IMR-90 (cell line): ENCODE measurements around the gene CD300LD. TPM values are rescaled to one million over a fixed set of nuclear protein-coding genes. Genes with fewer than 3 reads are reported as not detected.

Experiments used
- ATAC-seq: fragments of 200-7000 bp; cut with Tn5 transposase; 2 replicates; pipeline ENCODE4 v1.9.1; 2020; ENCODE audit warnings: low read depth, mild to moderate bottlenecking, moderate library complexity
- BruUV-seq: library from RNA; stranded (reverse); fragments of 400-500 nt; replicated peaks from 2 replicates; lab custom pipeline; 2021; lab: Mats Ljungman, UMichigan
- CTCF ChIA-PET: fragments of 300-600 bp; formaldehyde crosslinking; extraction: SDS; loops from one replicate; lab custom pipeline; 2021; ENCODE audit warnings: antibody characterized with exemption; lab: Yijun Ruan, JAX
- POLR2A ChIA-PET: fragments of 300-600 bp; sonication (Branson Sonifier 250); formaldehyde crosslinking; loops from one replicate; lab custom pipeline; 2022; ENCODE audit warnings: antibody characterized with exemption; ENCODE audit not compliant: unreplicated experiment; lab: Charles Lee
- DNase-seq: peaks from one replicate; pipeline ENCODE4 v3.0.0; 2013
- H2AFZ ChIP-seq: replicated peaks from 2 replicates; pipeline ENCODE3; 2013; ENCODE audit warnings: low read length, mild to moderate bottlenecking; ENCODE audit not compliant: poor library complexity
- H2AK5ac ChIP-seq: 2 replicates; pipeline ENCODE4 v1.6.1; 2013; ENCODE audit warnings: low read depth, low read length, inconsistent platforms
- H2AK9ac ChIP-seq: replicated peaks from 2 replicates; pipeline ENCODE3; 2013; ENCODE audit warnings: mild to moderate bottlenecking, low read depth, low read length, moderate library complexity; ENCODE audit not compliant: poor library complexity
- H2BK120ac ChIP-seq: 2 replicates; pipeline ENCODE4 v1.6.1; 2013; ENCODE audit warnings: low read depth, low read length, inconsistent platforms
- H2BK15ac ChIP-seq: 3 replicates; pipeline ENCODE4 v1.6.1; 2013; ENCODE audit warnings: low read depth, low read length, inconsistent platforms
- H2BK20ac ChIP-seq: 2 replicates; pipeline ENCODE4 v1.6.1; 2013; ENCODE audit warnings: low read depth, mild to moderate bottlenecking, inconsistent platforms, low read length, moderate library complexity
- H2BK5ac ChIP-seq: 2 replicates; pipeline ENCODE4 v1.6.1; 2013; ENCODE audit warnings: mild to moderate bottlenecking, low read depth, low read length, inconsistent platforms; ENCODE audit not compliant: poor library complexity, severe bottlenecking
- H3K14ac ChIP-seq: replicated peaks from 2 replicates; pipeline ENCODE4 v1.6.1; 2013; ENCODE audit warnings: low read depth, low read length, inconsistent platforms
- H3K18ac ChIP-seq: 2 replicates; pipeline ENCODE4 v1.6.1; 2013; ENCODE audit warnings: low read depth, low read length, control low read depth
- H3K23ac ChIP-seq: 2 replicates; pipeline ENCODE4 v1.6.1; 2013; ENCODE audit warnings: low read depth, low read length, inconsistent platforms
- H3K27ac ChIP-seq: 2 replicates; pipeline ENCODE4 v1.5.1; 2013; ENCODE audit warnings: mild to moderate bottlenecking, control low read depth, low read length; ENCODE audit not compliant: insufficient read depth
- H3K27me3 ChIP-seq: 2 replicates; pipeline ENCODE4 v1.6.1; 2013; ENCODE audit warnings: low read length; ENCODE audit not compliant: control insufficient read depth, insufficient read depth
- H3K36me3 ChIP-seq: 2 replicates; pipeline ENCODE4 v1.6.1; 2013; ENCODE audit warnings: low read length, mixed read lengths; ENCODE audit not compliant: control insufficient read depth, insufficient read depth
- H3K4ac ChIP-seq: 2 replicates; pipeline ENCODE4 v1.6.1; 2013; ENCODE audit warnings: low read depth, low read length, inconsistent platforms
- H3K4me1 ChIP-seq: 2 replicates; pipeline ENCODE4 v1.6.1; 2013; ENCODE audit warnings: low read length, mixed read lengths; ENCODE audit not compliant: control insufficient read depth, insufficient read depth
- H3K4me2 ChIP-seq: 2 replicates; pipeline ENCODE4 v1.6.1; 2013; ENCODE audit warnings: low read depth, mild to moderate bottlenecking, control low read depth, low read length, moderate library complexity
- H3K4me3 ChIP-seq: 2 replicates; pipeline ENCODE4 v1.5.1; 2013; ENCODE audit warnings: low read depth, mild to moderate bottlenecking, control low read depth, low read length, moderate library complexity; ENCODE audit not compliant: insufficient read depth
- H3K56ac ChIP-seq: 2 replicates; pipeline ENCODE4 v1.6.1; 2013; ENCODE audit warnings: low read length, inconsistent platforms; ENCODE audit not compliant: insufficient read depth; ENCODE audit errors: extremely low read depth
- H3K79me1 ChIP-seq, 2 experiments: 2 replicates each; pipeline ENCODE4 v1.6.1; 2013; ENCODE audit warnings: low read length in 2 of 2, inconsistent platforms in 1 of 2, low read depth in 1 of 2
- H3K9ac ChIP-seq: 2 replicates; pipeline ENCODE4 v1.6.1; 2013; ENCODE audit warnings: low read depth, low read length, control low read depth
- H3K9me1 ChIP-seq: 2 replicates; pipeline ENCODE4 v1.6.1; 2013; ENCODE audit warnings: low read length, inconsistent platforms; ENCODE audit not compliant: insufficient read depth
- H3K9me3 ChIP-seq: 2 replicates; pipeline ENCODE4 v1.6.1; 2013; ENCODE audit warnings: low read length; ENCODE audit not compliant: control insufficient read depth, insufficient read depth
- H4K20me1 ChIP-seq: 2 replicates; pipeline ENCODE4 v1.6.1; 2013; ENCODE audit warnings: low read length, inconsistent platforms; ENCODE audit not compliant: insufficient read depth
- H4K5ac ChIP-seq: 2 replicates; pipeline ENCODE4 v1.6.1; 2013; ENCODE audit warnings: mild to moderate bottlenecking, low read depth, low read length, control low read depth
- H4K8ac ChIP-seq, 2 experiments: 2 replicates each; pipeline ENCODE4 v1.6.1; 2013; ENCODE audit warnings: low read depth in 2 of 2, low read length in 2 of 2, control low read depth in 1 of 2, inconsistent platforms in 1 of 2
- H4K91ac ChIP-seq: 2 replicates; pipeline ENCODE4 v1.6.1; 2013; ENCODE audit warnings: low read depth, low read length, inconsistent platforms; ENCODE audit not compliant: insufficient read depth
- BHLHE40 ChIP-seq: fragments of 150-350 bp; IDR thresholded peaks from 2 replicates; pipeline ENCODE4 v1.6.1; 2016; ENCODE audit warnings: mild to moderate bottlenecking, low read depth, low read length
- CEBPB ChIP-seq: IDR thresholded peaks from 2 replicates; pipeline ENCODE4 v1.6.1; 2012; ENCODE audit warnings: low read depth, low read length, improper control_type of control experiment
- CHD1 ChIP-seq: IDR thresholded peaks from 2 replicates; pipeline ENCODE4 v1.6.1; 2012; ENCODE audit warnings: low read depth, low read length, improper control_type of control experiment
- CTCF ChIP-seq: conservative IDR thresholded peaks from 2 replicates; pipeline ENCODE4 v1.5.1; 2012; ENCODE audit warnings: mild to moderate bottlenecking, low read depth, low read length, improper control_type of control experiment
- ELK1 ChIP-seq: fragments of 150-350 bp; IDR thresholded peaks from 2 replicates; pipeline ENCODE4 v1.6.1; 2016; ENCODE audit warnings: low read depth, mild to moderate bottlenecking, low read length, moderate library complexity, borderline replicate concordance
- FOS ChIP-seq: fragments of 150-350 bp; IDR thresholded peaks from 2 replicates; pipeline ENCODE4 v1.6.1; 2016; ENCODE audit warnings: low read depth, low read length
- MAFK ChIP-seq: IDR thresholded peaks from 2 replicates; pipeline ENCODE4 v1.6.1; 2012; ENCODE audit warnings: low read depth, low read length, improper control_type of control experiment
- MAZ ChIP-seq: IDR thresholded peaks from 2 replicates; pipeline ENCODE4 v1.6.1; 2012; ENCODE audit warnings: low read depth, mild to moderate bottlenecking, low read length, improper control_type of control experiment, moderate library complexity, borderline replicate concordance
- MXI1 ChIP-seq: IDR thresholded peaks from 2 replicates; pipeline ENCODE4 v1.6.1; 2012; ENCODE audit warnings: low read depth, mild to moderate bottlenecking, low read length, moderate library complexity, borderline replicate concordance
- NFE2L2 ChIP-seq: fragments of 150-350 bp; IDR thresholded peaks from 2 replicates; pipeline ENCODE4 v1.6.1; 2016; ENCODE audit warnings: low read depth, mild to moderate bottlenecking, low read length
- POLR2A ChIP-seq: IDR thresholded peaks from 2 replicates; pipeline ENCODE4 v1.6.1; 2012; ENCODE audit warnings: mild to moderate bottlenecking, low read depth, low read length
- RAD21 ChIP-seq: IDR thresholded peaks from 2 replicates; pipeline ENCODE4 v1.6.1; 2012; ENCODE audit warnings: low read length, improper control_type of control experiment
- RCOR1 ChIP-seq: IDR thresholded peaks from 2 replicates; pipeline ENCODE4 v1.6.1; 2012; ENCODE audit warnings: mild to moderate bottlenecking, low read length, improper control_type of control experiment; ENCODE audit not compliant: insufficient replicate concordance
- RFX5 ChIP-seq: IDR thresholded peaks from 2 replicates; pipeline ENCODE4 v1.8.0; 2012; ENCODE audit warnings: low read depth, mild to moderate bottlenecking, low read length, moderate library complexity
- SMC3 ChIP-seq: fragments of 150-350 bp; IDR thresholded peaks from 2 replicates; pipeline ENCODE4 v1.6.1; 2016; ENCODE audit warnings: low read depth, mild to moderate bottlenecking, antibody characterized with exemption, low read length, moderate library complexity
- USF2 ChIP-seq: fragments of 150-350 bp; IDR thresholded peaks from 2 replicates; pipeline ENCODE4 v1.6.1; 2017; ENCODE audit warnings: mild to moderate bottlenecking, antibody characterized with exemption, low read length, low read depth
- WGBS, 2 experiments: methylation state at CpG; one replicate each; pipeline versions ENCODE4 v1.1.5 to v1.1.7; 2013; ENCODE audit warnings: missing lambda C conversion rate in 2 of 2; ENCODE audit not compliant: insufficient read length in 1 of 2; ENCODE audit errors: extremely low coverage in 2 of 2; 5-methylcytosine and 5-hydroxymethylcytosine counted together
- dilution Hi-C: fragments of 300-500 bp; cut with HindIII; formaldehyde crosslinking; loops from one replicate; pipeline ENCODE4 v1.14.3; 2018; ENCODE audit warnings: low sequenced_read_pairs; ENCODE audit not compliant: unreplicated experiment
- in situ Hi-C: fragments of 300-500 bp; cut with MboI; formaldehyde crosslinking; loops from 3 replicates; pipeline ENCODE4 v1.14.3; 2019; ENCODE audit warnings: low sequenced_read_pairs, inconsistent platforms, mixed read lengths
- intact Hi-C: fragments of 100-400 bp; cut with micrococcal nuclease; formaldehyde crosslinking; loops from 2 replicates; pipeline ENCODE4 v1.10.0; 2022
- polyA plus RNA-seq, 3 experiments: library from polyadenylated mRNA; depleted of rRNA; stranded (reverse); fragments of >200 nt; gene quantifications; 2 replicates each; pipeline ENCODE4 v1.2.3, GENCODE V29; 2012; ENCODE audit warnings: low replicate concordance in 1 of 3
- total RNA-seq: library from RNA; depleted of rRNA; stranded (reverse); fragments of >200 nt; gene quantifications from 2 replicates; pipeline ENCODE4 v1.2.3, GENCODE V29; 2012

Gene CD300LD
- total and polyA plus RNA-seq, 2 of the 4 experiments (the other 2 are of a cell fraction): not detected

- no peak overlapping the region for H3K18ac ChIP-seq
- H3K14ac ChIP-seq: no peak overlapping the region
- H3K27me3 ChIP-seq: no peaks in the 10 kb centered on the region
- no TSS peak for BruUV-seq
- no peak overlapping the region for H4K91ac ChIP-seq
- POLR2A ChIA-PET: no interaction called here
- H2BK20ac ChIP-seq: no peak overlapping the region
- H2BK5ac ChIP-seq: no peak overlapping the region
- H3K4me3 ChIP-seq: no peak overlapping the region
- H2AFZ ChIP-seq: no peak overlapping the region
- WGBS, 2 experiments: 20% methylated on average over 1 of the region's 10 CpGs; no CpG with 5 or more reads in 1 of the 2 experiments
- no peak for DNase-seq
- no peak overlapping the region for H3K56ac ChIP-seq
- H3K4ac ChIP-seq: no peak overlapping the region
- no peak overlapping the region for H2AK5ac ChIP-seq
- no peaks in the 10 kb centered on the region for H3K4me1 ChIP-seq
- dilution Hi-C loops (no loop called here), in situ Hi-C loops (no loop called here), intact Hi-C loops (no loop called here)
- H4K20me1 ChIP-seq: no peaks in the 10 kb centered on the region
- no peak overlapping the region for H2AK9ac ChIP-seq
- H4K5ac ChIP-seq: no peak overlapping the region
- no peak overlapping the region for H4K8ac ChIP-seq
- no peaks in the 10 kb centered on the region for H3K9me3 ChIP-seq
- H3K23ac ChIP-seq: no peak overlapping the region
- H3K27ac ChIP-seq: no peak overlapping the region
- H2BK120ac ChIP-seq: no peak overlapping the region
- H3K79me1 ChIP-seq: no peaks in the 10 kb centered on the region
- H2BK15ac ChIP-seq: no peak overlapping the region
- no peak overlapping the region for H3K9ac ChIP-seq
- H3K36me3 ChIP-seq: no peaks in the 10 kb centered on the region
- no peak for TF ChIP-seq MXI1
- TF ChIP-seq MAFK: no peak
- TF ChIP-seq RFX5: no peak
- TF ChIP-seq CHD1: no peak
- no peak for TF ChIP-seq BHLHE40
- no peak for TF ChIP-seq SMC3
- TF ChIP-seq POLR2A: no peak
- TF ChIP-seq RAD21: no peak
- no peak for TF ChIP-seq RCOR1
- TF ChIP-seq ELK1: no peak
- TF ChIP-seq CTCF: no peak
- TF ChIP-seq MAZ: no peak
- no peak for TF ChIP-seq USF2
- no peak for TF ChIP-seq CEBPB
- no peak for TF ChIP-seq FOS
- no peak for TF ChIP-seq NFE2L2
- CTCF ChIA-PET: no interaction called here
- no peak overlapping the region for H3K4me2 ChIP-seq
- H3K9me1 ChIP-seq: no peaks in the 10 kb centered on the region
- no peak for ATAC-seq
Observed at GRCh38 chr17:74639704-74640151, 47.6 kb upstream of the CD300LD start.
